RWPE1 (cell line): ENCODE results near the gene PDE1A.

ENCODE experiments used
- CTCF ChIA-PET: fragments of 350-600 bp; sonication (Branson Sonifier 250); formaldehyde crosslinking; extraction: SDS; loops from one replicate; lab custom pipeline; 2021; lab: Yijun Ruan, JAX
- POLR2A ChIA-PET: fragments of 400-600 bp; formaldehyde crosslinking; extraction: SDS; loops from one replicate; lab custom pipeline; 2020; ENCODE audit warnings: antibody characterized with exemption; ENCODE audit not compliant: low non-redundant PET; lab: Yijun Ruan, JAX
- DNase-seq: peaks from one replicate; pipeline ENCODE4 v3.0.0; 2012; ENCODE audit warnings: low spot score
- H3K27ac ChIP-seq: fragments of 450-650 bp; 2 replicates; pipeline ENCODE4 v1.5.1; 2017
- TF ChIP-seq, protein P1 (sequence below): fragments of 450-650 bp; conservative IDR thresholded peaks from 2 replicates; pipeline ENCODE4 v1.5.1; 2017; ENCODE audit warnings: low read depth, mild to moderate bottlenecking

PDE1A gene

DNA sequence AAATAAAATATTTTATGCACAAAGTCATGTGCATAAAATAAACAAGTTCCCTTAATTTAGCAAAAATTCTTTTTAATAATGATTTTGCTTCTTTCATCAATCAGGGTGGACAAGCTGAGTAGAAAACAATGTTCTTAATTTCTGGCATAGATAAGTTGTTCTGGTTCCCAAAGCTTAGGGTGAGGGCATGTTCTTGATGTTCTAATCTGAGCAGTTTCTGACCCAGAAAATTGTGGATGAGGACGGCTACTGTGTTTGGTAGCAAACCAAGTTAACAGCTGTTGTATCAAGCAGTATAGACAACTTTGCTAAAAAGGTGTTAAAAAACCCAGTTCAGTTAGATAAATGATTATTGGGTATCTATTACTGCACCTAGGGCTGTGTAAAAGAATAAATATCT is 158.9 kb downstream of the PDE1A start:
- TF ChIP-seq, protein P1, sequence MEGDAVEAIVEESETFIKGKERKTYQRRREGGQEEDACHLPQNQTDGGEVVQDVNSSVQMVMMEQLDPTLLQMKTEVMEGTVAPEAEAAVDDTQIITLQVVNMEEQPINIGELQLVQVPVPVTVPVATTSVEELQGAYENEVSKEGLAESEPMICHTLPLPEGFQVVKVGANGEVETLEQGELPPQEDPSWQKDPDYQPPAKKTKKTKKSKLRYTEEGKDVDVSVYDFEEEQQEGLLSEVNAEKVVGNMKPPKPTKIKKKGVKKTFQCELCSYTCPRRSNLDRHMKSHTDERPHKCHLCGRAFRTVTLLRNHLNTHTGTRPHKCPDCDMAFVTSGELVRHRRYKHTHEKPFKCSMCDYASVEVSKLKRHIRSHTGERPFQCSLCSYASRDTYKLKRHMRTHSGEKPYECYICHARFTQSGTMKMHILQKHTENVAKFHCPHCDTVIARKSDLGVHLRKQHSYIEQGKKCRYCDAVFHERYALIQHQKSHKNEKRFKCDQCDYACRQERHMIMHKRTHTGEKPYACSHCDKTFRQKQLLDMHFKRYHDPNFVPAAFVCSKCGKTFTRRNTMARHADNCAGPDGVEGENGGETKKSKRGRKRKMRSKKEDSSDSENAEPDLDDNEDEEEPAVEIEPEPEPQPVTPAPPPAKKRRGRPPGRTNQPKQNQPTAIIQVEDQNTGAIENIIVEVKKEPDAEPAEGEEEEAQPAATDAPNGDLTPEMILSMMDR, result no peak
- ChIA-PET POLR2A (no interaction called here), CTCF (no interaction called here)
- H3K27ac ChIP-seq, result no peak overlapping the region
- no peak for DNase-seq

DNA sequence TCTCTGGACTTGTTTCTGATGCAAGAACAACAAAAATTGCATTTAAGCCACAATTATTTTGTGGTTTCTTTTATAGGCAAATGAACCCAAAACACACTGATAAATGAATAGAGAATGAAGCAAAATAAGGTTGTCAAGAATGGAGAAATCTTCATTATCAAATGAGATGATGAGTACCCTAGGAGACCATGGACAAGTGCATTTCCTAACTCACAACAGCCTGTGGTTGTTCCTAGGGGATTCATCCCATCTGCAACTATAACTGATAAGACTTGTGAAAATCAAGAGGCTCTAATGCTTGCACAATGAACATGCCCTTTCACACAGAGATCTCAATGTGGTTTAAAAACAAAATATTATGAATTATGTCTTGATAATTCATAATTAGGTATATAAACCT is 159.9 kb downstream of the PDE1A start:
- no peak overlapping the region for H3K27ac ChIP-seq
- CTCF ChIA-PET, result no interaction called here
- POLR2A ChIA-PET, result no interaction called here
- TF ChIP-seq, protein P1, result no peak
- no peak for DNase-seq

DNA sequence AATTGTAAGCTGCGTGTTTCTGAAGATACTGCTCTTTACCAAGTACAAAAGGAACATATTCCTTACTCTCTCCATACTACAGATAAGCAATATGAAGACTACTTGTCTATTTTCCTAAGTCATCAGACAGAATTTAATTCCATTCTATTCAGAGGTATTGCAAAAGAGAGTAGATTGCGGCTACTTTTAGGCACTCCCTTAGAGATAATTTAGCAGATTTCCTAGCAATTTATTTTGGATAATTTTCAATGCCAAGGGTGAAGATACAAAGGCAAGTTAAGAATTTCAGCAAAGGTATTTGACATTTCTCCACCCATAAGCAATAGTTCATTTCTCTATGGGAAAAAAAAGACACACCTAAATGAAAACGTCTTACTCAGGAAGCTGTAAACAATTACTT is 161.1 kb downstream of the PDE1A start:
- no peak for DNase-seq
- ChIA-PET POLR2A (no interaction called here), CTCF (no interaction called here)
- TF ChIP-seq, protein P1, result no peak
- H3K27ac ChIP-seq, result no peak overlapping the region

GRCh38 chr2:182261860-182262387 is 164.9 kb downstream of the PDE1A start:
- ChIA-PET CTCF (interaction anchor here (0.7 kb wide), 1 partner anchor 9 kb away, joined by 4 read pairs; no protein-coding TSS in a partner anchor), POLR2A (no interaction called here)
- DNase-seq, result no peak
- no peak overlapping the region for H3K27ac ChIP-seq
- TF ChIP-seq, protein P1, result no peak

DNA sequence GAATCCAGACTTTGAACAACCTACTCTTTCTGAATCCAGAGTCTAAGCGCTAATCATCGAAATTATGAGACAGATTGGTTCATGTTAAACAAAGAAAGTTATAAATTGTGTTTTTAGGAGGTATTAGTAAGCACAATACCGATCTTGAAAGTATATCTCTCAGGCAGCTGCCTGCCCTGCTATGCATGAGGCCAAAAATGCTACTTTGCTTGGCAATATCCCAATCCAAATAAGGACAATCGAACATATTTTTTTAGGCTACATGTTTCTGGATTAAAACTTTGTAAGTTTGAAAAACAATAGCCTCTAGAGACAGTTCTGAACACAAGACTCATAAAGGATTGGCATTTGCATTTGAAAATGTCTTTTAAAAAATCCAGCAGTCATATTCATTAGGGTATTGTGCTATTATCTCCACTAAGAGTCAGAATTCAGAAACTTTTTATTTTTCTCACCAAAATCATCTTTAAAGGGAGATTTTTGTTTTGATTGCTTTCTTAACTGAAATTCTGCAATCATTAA is 167.1 kb downstream of the PDE1A start:
- TF ChIP-seq, protein P1, result no peak
- ChIA-PET CTCF (no interaction called here), POLR2A (no interaction called here)
- DNase-seq, result no peak
- H3K27ac ChIP-seq, result no peak overlapping the region

DNA sequence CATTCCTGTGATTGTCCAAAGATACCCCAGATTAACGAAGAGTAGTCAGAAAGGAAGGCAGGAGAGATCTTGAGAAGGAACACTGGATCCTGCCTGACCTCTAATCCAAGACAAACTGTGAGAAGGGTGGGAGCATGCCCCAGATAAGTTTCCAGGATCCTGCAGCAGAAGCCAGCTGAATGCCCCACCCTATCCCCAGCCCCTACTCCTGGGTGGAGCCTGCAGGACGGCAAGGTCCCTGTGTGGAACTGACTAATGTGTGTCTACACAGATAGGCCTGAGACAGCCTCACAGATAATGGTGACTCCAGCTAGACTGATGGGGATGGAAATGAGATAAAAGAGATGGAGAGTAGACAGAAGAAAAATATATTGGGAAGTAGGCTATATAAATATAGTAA is 174.3 kb downstream of the PDE1A start:
- DNase-seq, result no peak
- H3K27ac ChIP-seq, result no peak overlapping the region
- TF ChIP-seq, protein P1, result no peak
- CTCF ChIA-PET, result no interaction called here
- POLR2A ChIA-PET, result no interaction called here
